Left ventricle myocardium inferior (tissue), 1 donor: ENCODE results near the gene UVRAG. TPM values are rescaled to one million over a fixed set of nuclear protein-coding genes. Genes with fewer than 3 reads are reported as not detected.

Experiments
- DNase-seq: peaks from one replicate; pipeline ENCODE4 v3.0.0-alpha.2; 2020
- H3K27ac ChIP-seq: fragments of 200-600 bp; replicated peaks from 2 replicates; pipeline ENCODE4 v1.8.0; 2021
- H3K27me3 ChIP-seq: fragments of 200-600 bp; 2 replicates; pipeline ENCODE4 v1.8.0; 2021; ENCODE audit warnings: low read depth
- H3K36me3 ChIP-seq: fragments of 200-600 bp; 2 replicates; pipeline ENCODE4 v1.8.0; 2021
- H3K4me1 ChIP-seq: fragments of 200-600 bp; 2 replicates; pipeline ENCODE4 v1.8.0; 2021
- H3K4me3 ChIP-seq: fragments of 200-600 bp; 2 replicates; pipeline ENCODE4 v1.8.0; 2021; ENCODE audit warnings: mild to moderate bottlenecking, moderate library complexity
- H3K9me3 ChIP-seq: fragments of 200-600 bp; replicated peaks from 2 replicates; pipeline ENCODE4 v1.8.0; 2021
- CTCF ChIP-seq: fragments of 200-600 bp; IDR thresholded peaks from 2 replicates; pipeline ENCODE4 v1.8.0; 2021; ENCODE audit warnings: antibody characterized with exemption, mild to moderate bottlenecking, borderline replicate concordance
- intact Hi-C: fragments of 100-400 bp; cut with micrococcal nuclease; formaldehyde crosslinking; loops from one replicate; pipeline ENCODE4 v1.11.0; 2022
- total RNA-seq: library from RNA; stranded (reverse); fragmentation: NEBNext Ultra II Directional; extraction: Animal tissue kit (Norgen Biotek cat#: 25700); gene quantifications from one replicate; pipeline ENCODE4 v1.2.1, GENCODE V29; 2021
- donor health status: DM: no; HTN: yes; CAD: no; lungs with severe emphysema.

The UVRAG gene
- total RNA-seq, 1 donor from 2014 or later, result 11.4 TPM

GRCh38 chr11:75986966-75987365 lies 172.0 kb downstream of the UVRAG start:
- DNase-seq, result no peak
- Histone ChIP-seq H3K4me1 (peaks cover 11% of the 10 kb centered on the region), H3K4me3 (no peak overlapping the region), H3K9me3 (no peaks in the 10 kb centered on the region), H3K36me3 (peaks cover 16% of the 10 kb centered on the region), H3K27me3 (no peaks in the 10 kb centered on the region), H3K27ac (no peak overlapping the region)
- intact Hi-C loops, result no loop called here
- no peak for TF ChIP-seq CTCF

- H3K4me3 ChIP-seq, result no peak overlapping the region
- no peak for DNase-seq
- H3K27me3 ChIP-seq, result no peaks in the 10 kb centered on the region
- intact Hi-C loops, result no loop called here
- no peaks in the 10 kb centered on the region for H3K36me3 ChIP-seq
- H3K9me3 ChIP-seq, result no peaks in the 10 kb centered on the region
- TF ChIP-seq CTCF, result no peak
- no peak overlapping the region for H3K27ac ChIP-seq
- H3K4me1 ChIP-seq, result peaks cover 16% of the 10 kb centered on the region
Observed at GRCh38 chr11:75993126-75993525, 178.1 kb downstream of the UVRAG start.

- peaks cover 16% of the 10 kb centered on the region for H3K4me1 ChIP-seq
Observed at GRCh38 chr11:75994616-75995015, 179.6 kb downstream of the UVRAG start.

GRCh38 chr11:75996523-75997442 lies 181.8 kb downstream of the UVRAG start:
- H3K9me3 ChIP-seq, result peaks cover 13% of the 10 kb centered on the region
- no peak for DNase-seq
- no peaks in the 10 kb centered on the region for H3K27me3 ChIP-seq
- intact Hi-C loops, result no loop called here
- H3K27ac ChIP-seq, result no peak overlapping the region
- TF ChIP-seq CTCF, result no peak
- H3K4me3 ChIP-seq, result no peak overlapping the region
- H3K4me1 ChIP-seq, result peaks cover 16% of the 10 kb centered on the region
- peaks cover 11% of the 10 kb centered on the region for H3K36me3 ChIP-seq

More at GRCh38 chr11:75994616-75995015, 179.6 kb downstream of the UVRAG start:
- H3K27me3 ChIP-seq, result no peaks in the 10 kb centered on the region
- DNase-seq, result no peak
- TF ChIP-seq CTCF, result no peak
- H3K36me3 ChIP-seq, result no peaks in the 10 kb centered on the region
- H3K4me3 ChIP-seq, result no peak overlapping the region
- H3K27ac ChIP-seq, result no peak overlapping the region
- intact Hi-C loops, result no loop called here
- no peaks in the 10 kb centered on the region for H3K9me3 ChIP-seq

DNA sequence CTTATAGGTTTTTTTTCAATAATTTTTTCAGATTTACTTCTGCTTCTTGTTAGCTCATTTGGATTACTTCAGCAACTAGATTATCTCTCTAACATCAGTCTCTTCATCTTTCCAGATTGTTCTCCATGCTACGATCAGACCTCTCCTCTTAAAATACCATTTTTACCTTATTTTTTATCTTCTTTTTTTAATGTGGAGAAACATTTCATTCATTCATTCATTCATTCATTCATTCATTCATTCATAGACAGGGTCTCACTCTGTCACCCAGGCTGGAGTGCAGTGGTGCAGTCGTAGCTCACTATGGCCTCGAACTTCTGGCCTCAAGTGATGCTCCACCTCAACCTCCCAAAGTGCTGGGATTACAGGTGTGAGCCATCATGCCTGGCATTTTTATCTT lies 189.4 kb downstream of the UVRAG start:
- TF ChIP-seq CTCF, result no peak
- peaks cover 56% of the 10 kb centered on the region for H3K36me3 ChIP-seq
- no peaks in the 10 kb centered on the region for H3K27me3 ChIP-seq
- H3K4me3 ChIP-seq, result no peak overlapping the region
- H3K9me3 ChIP-seq, result peaks cover 15% of the 10 kb centered on the region
- H3K27ac ChIP-seq, result no peak overlapping the region
- H3K4me1 ChIP-seq, result no peaks in the 10 kb centered on the region
- no peak for DNase-seq
- intact Hi-C loops, result no loop called here
